Endothelial cell of umbilical vein (primary cell): Measurements from ENCODE around the gene PNPLA2. TPM values are rescaled to one million over a fixed set of nuclear protein-coding genes. Genes with fewer than 3 reads are reported as not detected.

ENCODE experiments used
- BruUV-seq: library from RNA; stranded (reverse); fragments of 400-500 nt; replicated peaks from 2 replicates; lab custom pipeline; 2021; lab: Mats Ljungman, UMichigan
- CTCF ChIA-PET: fragments of 300-600, 350-600 bp; sonication (Branson Sonifier 250); formaldehyde crosslinking; loops from one replicate; lab custom pipeline; 2021; ENCODE audit warnings: antibody characterized with exemption, inconsistent platforms; lab: Charles Lee
- POLR2A ChIA-PET: fragments of 300-600, 350-600 bp; sonication (Branson Sonifier 250); formaldehyde crosslinking; loops from one replicate; lab custom pipeline; 2021; ENCODE audit warnings: antibody characterized with exemption, inconsistent platforms; lab: Charles Lee
- DNase-seq: peaks from one replicate; pipeline ENCODE4 v3.0.0-alpha.2; 2011; ENCODE audit warnings: low read depth, low spot score
- FAIRE-seq: peaks from 2 replicates; lab custom pipeline; 2011; peaks lifted over from hg19 to GRCh38; lab: Jason Lieb, UNC
- H2AFZ ChIP-seq: 2 replicates; pipeline ENCODE4 v1.6.0; 2012; ENCODE audit warnings: low read depth, low read length, control low read depth, inconsistent platforms
- H3K27ac ChIP-seq: 2 replicates; pipeline ENCODE4 v1.5.1; 2011; ENCODE audit warnings: low read depth, mild to moderate bottlenecking, control low read depth, low read length, moderate library complexity; ENCODE audit not compliant: insufficient read depth
- H3K27me3 ChIP-seq, 2 experiments: 2 replicates each; pipeline versions ENCODE4 v1.6.0 to v1.6.1; 2011; ENCODE audit warnings: low read length in 2 of 2, mixed read lengths in 1 of 2; ENCODE audit not compliant: control insufficient read depth in 2 of 2, insufficient read depth in 2 of 2
- H3K36me3 ChIP-seq, 2 experiments: 2 replicates in 1 of 2; 3 replicates in 1 of 2; pipeline ENCODE4 v1.5.1; 2011; ENCODE audit warnings: low read length in 2 of 2, mild to moderate bottlenecking in 1 of 2, moderate library complexity in 1 of 2; ENCODE audit not compliant: control insufficient read depth in 2 of 2, insufficient read depth in 2 of 2; ENCODE audit errors: extremely low read depth in 1 of 2
- H3K4me1 ChIP-seq: 3 replicates; pipeline ENCODE4 v1.5.1; 2011; ENCODE audit warnings: mild to moderate bottlenecking, low read length; ENCODE audit not compliant: control insufficient read depth, insufficient read depth; ENCODE audit errors: extremely low read depth
- H3K4me2 ChIP-seq: 2 replicates; pipeline ENCODE4 v1.6.1; 2011; ENCODE audit warnings: low read length, control low read depth, mixed read lengths; ENCODE audit not compliant: insufficient read depth
- H3K4me3 ChIP-seq, 3 experiments: fragments of 200-600 bp in 1 of 3; sonication (generic), shearing (Covaris generic) in 1 of 3; replicated peaks in 1 of 3; 2 replicates each; pipeline ENCODE4 v1.5.1; 2011 to 2016; ENCODE audit warnings: control low read depth in 3 of 3, low read length in 3 of 3, mild to moderate bottlenecking in 2 of 3, inconsistent platforms in 1 of 3, low read depth in 1 of 3, moderate library complexity in 1 of 3; ENCODE audit not compliant: insufficient read depth in 1 of 3
- H3K79me2 ChIP-seq: 2 replicates; pipeline ENCODE4 v1.6.0; 2012; ENCODE audit warnings: low read length, inconsistent platforms; ENCODE audit not compliant: control insufficient read depth, insufficient read depth
- H3K9ac ChIP-seq: replicated peaks from 2 replicates; pipeline ENCODE3; 2011; ENCODE audit warnings: low read length, control low read depth; ENCODE audit not compliant: insufficient read depth; ENCODE audit errors: extremely low read depth
- H3K9me1 ChIP-seq: replicated peaks from 3 replicates; pipeline ENCODE4 v1.6.0; 2011; ENCODE audit warnings: mild to moderate bottlenecking, low read length; ENCODE audit not compliant: control insufficient read depth, insufficient read depth; ENCODE audit errors: extremely low read depth
- H3K9me3 ChIP-seq: replicated peaks from 2 replicates; pipeline ENCODE4 v1.5.1; 2012; ENCODE audit warnings: low read length, inconsistent platforms; ENCODE audit not compliant: control insufficient read depth, insufficient read depth
- H4K20me1 ChIP-seq: replicated peaks from 2 replicates; pipeline ENCODE3; 2011; ENCODE audit warnings: mild to moderate bottlenecking, low read length; ENCODE audit not compliant: control insufficient read depth, insufficient read depth; ENCODE audit errors: extremely low read depth
- CTCF ChIP-seq, 2 donors: IDR thresholded peaks; 1 replicate in 1 of 2; 2 replicates in 1 of 2; pipeline ENCODE4 v1.5.1; 2011; ENCODE audit warnings: low read length in 2 of 2, mild to moderate bottlenecking in 2 of 2, moderate library complexity in 2 of 2, control low read depth in 1 of 2, inconsistent platforms in 1 of 2, low read depth in 1 of 2; ENCODE audit not compliant: insufficient read depth in 1 of 2; ENCODE audit errors: extremely low read depth in 1 of 2
- EZH2 ChIP-seq: IDR thresholded peaks from 2 replicates; pipeline ENCODE4 v1.6.1; 2012; ENCODE audit warnings: borderline replicate concordance, low read depth, mild to moderate bottlenecking, moderate library complexity, low read length, inconsistent platforms; ENCODE audit not compliant: severe bottlenecking
- GATA2 ChIP-seq: IDR thresholded peaks from 2 replicates; pipeline ENCODE4 v1.7.0; 2011; ENCODE audit warnings: low read depth, mild to moderate bottlenecking, moderate library complexity, mixed read lengths, low read length; ENCODE audit not compliant: insufficient read length, insufficient read depth
- JUN ChIP-seq: IDR thresholded peaks from 2 replicates; pipeline ENCODE4 v1.6.1; 2011; ENCODE audit warnings: borderline replicate concordance, low read depth; ENCODE audit not compliant: insufficient read length, insufficient read depth
- MAX ChIP-seq: IDR thresholded peaks from 2 replicates; pipeline ENCODE4 v1.6.1; 2011; ENCODE audit not compliant: insufficient read depth, insufficient read length
- MYC ChIP-seq: IDR thresholded peaks from one replicate; pipeline ENCODE4 v1.6.1; 2011; ENCODE audit warnings: mild to moderate bottlenecking, low read depth, low read length
- POLR2A ChIP-seq: IDR thresholded peaks from 2 replicates; pipeline ENCODE4 v1.6.1; 2012; ENCODE audit warnings: low read depth, mild to moderate bottlenecking, control low read depth, low read length
- dilution Hi-C: fragments of 300-500 bp; cut with MboI; formaldehyde crosslinking; loops from one replicate; pipeline ENCODE4 v1.15.0; 2019; ENCODE audit warnings: low sequenced_read_pairs; ENCODE audit not compliant: extremely low pct_ligation_motif_present
- intact Hi-C: fragments of 100-400 bp; cut with micrococcal nuclease; formaldehyde crosslinking; loops from one replicate; pipeline ENCODE4 v1.10.0; 2022
- polyA plus RNA-seq, 4 experiments: library from polyadenylated mRNA; depleted of rRNA in 3 of 4; stranded (reverse) in 3 of 4; unstranded in 1 of 4; fragments of >200 nt; gene quantifications; 2 replicates each; pipeline versions ENCODE4 v1.2.1 to v1.2.3, GENCODE V29; 2011 to 2012; ENCODE audit warnings: missing spikeins in 1 of 4
- total RNA-seq: library from RNA; stranded (reverse); gene quantifications from 2 replicates; pipeline ENCODE4 v1.2.3, GENCODE V29; 2021

PNPLA2 gene
- total and polyA plus RNA-seq, 2 donors (not counting 3 experiments of a cell fraction or from before 2014, with no cell fraction given): 73.1 to 75.6 TPM

GRCh38 chr11:838441-839279 is 19.9 kb downstream of the PNPLA2 start:
- Histone ChIP-seq H3K4me3 (no peak overlapping the region), H2AFZ (no peak overlapping the region), H3K79me2 (peaks cover 63% of the 10 kb centered on the region), H3K9me1 (no peaks in the 10 kb centered on the region), H4K20me1 (no peaks in the 10 kb centered on the region), H3K4me2 (no peak overlapping the region), H3K36me3 (peaks cover 25 to 43% of the 10 kb centered on the region in 2 experiments), H3K4me1 (peaks cover 32% of the 10 kb centered on the region), H3K27ac (no peak overlapping the region), H3K9me3 (no peaks in the 10 kb centered on the region), H3K9ac (no peak overlapping the region), H3K27me3 (no peaks in the 10 kb centered on the region)
- DNase-seq (peak; percentile 34), FAIRE-seq (peak; percentile 8)
- ChIA-PET POLR2A (no interaction called here), CTCF (no interaction called here)
- intact Hi-C loops: no loop called here
- TF ChIP-seq JUN: no peak
- peak in 1 of 2 donors; percentile 47 for TF ChIP-seq CTCF (IDR thresholded peaks at IDR 0.05; ENCODE audit: extremely low read depth in 1 of 2, insufficient read depth in 1 of 2, low read depth in 1 of 2, low read length in 2 of 2)
- no peak for TF ChIP-seq GATA2
- TF ChIP-seq EZH2: no peak
- TF ChIP-seq MAX: peak; percentile 70
- TF ChIP-seq MYC: peak; percentile 56
- no peak for TF ChIP-seq POLR2A
- dilution Hi-C loops: no loop called here
- TSS peak; percentile 14 for BruUV-seq
